Measurements from ENCODE around the gene HSPB2. TPM values are rescaled to one million over a fixed set of nuclear protein-coding genes. Genes with fewer than 3 reads are reported as not detected.

The HSPB2 gene
- total RNA-seq, 1 experiment from 2014 or later: 0.33 TPM

DNA sequence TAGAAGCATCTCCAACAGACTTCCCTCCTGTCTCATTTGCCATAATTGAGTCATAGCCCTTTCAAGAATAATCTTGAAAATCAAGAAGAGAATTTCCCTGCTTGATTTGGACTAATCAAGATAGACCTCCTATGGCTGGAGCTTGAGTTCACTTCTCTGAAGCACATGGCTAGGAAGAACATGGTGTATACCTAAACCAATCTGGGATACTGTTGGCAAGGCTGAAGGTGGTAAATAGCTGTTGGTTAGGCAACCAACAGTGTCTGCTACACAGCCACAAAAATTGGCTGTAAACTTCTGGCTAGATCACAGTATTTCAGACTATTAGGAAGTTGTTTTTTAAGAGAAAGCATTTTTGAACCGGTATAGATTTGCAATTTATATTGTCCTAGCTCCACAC is 5.9 kb upstream of the HSPB2 start:
- ChIA-PET POLR2A (no interaction called here), CTCF (no interaction called here)
- ATAC-seq: no peak
- DNase-seq (ENCODE audit: low spot score): no peak
- Mint-ChIP-seq H3K4me3 (no peak overlapping the region), H3K9me3 (peaks cover 6% of the 10 kb centered on the region), H3K27ac (no peak overlapping the region), H3K4me1 (peaks cover 20% of the 10 kb centered on the region), H3K36me3 (no peaks in the 10 kb centered on the region), H3K27me3 (ENCODE audit: low read depth) (no peaks in the 10 kb centered on the region; the same call in 1 of the 2 replicates)
- TF ChIP-seq GRHL2 (CRISPR knock-in tag; IDR thresholded peaks at IDR 0.05; ENCODE audit: insufficient replicate concordance, severe bottlenecking) (no peak), ZNF423 (CRISPR knock-in tag; IDR thresholded peaks at IDR 0.05) (no peak), SMAD4 (CRISPR knock-in tag; IDR thresholded peaks at IDR 0.05) (no peak), ELF4 (CRISPR knock-in tag; IDR thresholded peaks at IDR 0.05; ENCODE audit: low read depth) (no peak), ZBTB21 (CRISPR knock-in tag; IDR thresholded peaks at IDR 0.05; ENCODE audit: borderline replicate concordance) (no peak), ATF1 (CRISPR knock-in tag; IDR thresholded peaks at IDR 0.05) (no peak), CBFB (CRISPR knock-in tag; IDR thresholded peaks at IDR 0.05; ENCODE audit: low read depth) (no peak), NFYB (CRISPR knock-in tag; conservative IDR thresholded peaks at IDR 0.05; ENCODE audit: low read depth) (no peak), ZNF263 (CRISPR knock-in tag; IDR thresholded peaks at IDR 0.05; ENCODE audit: low read depth) (no peak)
- TF ChIP-seq, protein P1, sequence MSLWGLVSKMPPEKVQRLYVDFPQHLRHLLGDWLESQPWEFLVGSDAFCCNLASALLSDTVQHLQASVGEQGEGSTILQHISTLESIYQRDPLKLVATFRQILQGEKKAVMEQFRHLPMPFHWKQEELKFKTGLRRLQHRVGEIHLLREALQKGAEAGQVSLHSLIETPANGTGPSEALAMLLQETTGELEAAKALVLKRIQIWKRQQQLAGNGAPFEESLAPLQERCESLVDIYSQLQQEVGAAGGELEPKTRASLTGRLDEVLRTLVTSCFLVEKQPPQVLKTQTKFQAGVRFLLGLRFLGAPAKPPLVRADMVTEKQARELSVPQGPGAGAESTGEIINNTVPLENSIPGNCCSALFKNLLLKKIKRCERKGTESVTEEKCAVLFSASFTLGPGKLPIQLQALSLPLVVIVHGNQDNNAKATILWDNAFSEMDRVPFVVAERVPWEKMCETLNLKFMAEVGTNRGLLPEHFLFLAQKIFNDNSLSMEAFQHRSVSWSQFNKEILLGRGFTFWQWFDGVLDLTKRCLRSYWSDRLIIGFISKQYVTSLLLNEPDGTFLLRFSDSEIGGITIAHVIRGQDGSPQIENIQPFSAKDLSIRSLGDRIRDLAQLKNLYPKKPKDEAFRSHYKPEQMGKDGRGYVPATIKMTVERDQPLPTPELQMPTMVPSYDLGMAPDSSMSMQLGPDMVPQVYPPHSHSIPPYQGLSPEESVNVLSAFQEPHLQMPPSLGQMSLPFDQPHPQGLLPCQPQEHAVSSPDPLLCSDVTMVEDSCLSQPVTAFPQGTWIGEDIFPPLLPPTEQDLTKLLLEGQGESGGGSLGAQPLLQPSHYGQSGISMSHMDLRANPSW (CRISPR knock-in tag; conservative IDR thresholded peaks at IDR 0.05; ENCODE audit: low read depth): no peak
- TF ChIP-seq, protein P2, sequence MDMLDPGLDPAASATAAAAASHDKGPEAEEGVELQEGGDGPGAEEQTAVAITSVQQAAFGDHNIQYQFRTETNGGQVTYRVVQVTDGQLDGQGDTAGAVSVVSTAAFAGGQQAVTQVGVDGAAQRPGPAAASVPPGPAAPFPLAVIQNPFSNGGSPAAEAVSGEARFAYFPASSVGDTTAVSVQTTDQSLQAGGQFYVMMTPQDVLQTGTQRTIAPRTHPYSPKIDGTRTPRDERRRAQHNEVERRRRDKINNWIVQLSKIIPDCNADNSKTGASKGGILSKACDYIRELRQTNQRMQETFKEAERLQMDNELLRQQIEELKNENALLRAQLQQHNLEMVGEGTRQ (CRISPR knock-in tag; IDR thresholded peaks at IDR 0.05): no peak
- TF ChIP-seq, protein P3, sequence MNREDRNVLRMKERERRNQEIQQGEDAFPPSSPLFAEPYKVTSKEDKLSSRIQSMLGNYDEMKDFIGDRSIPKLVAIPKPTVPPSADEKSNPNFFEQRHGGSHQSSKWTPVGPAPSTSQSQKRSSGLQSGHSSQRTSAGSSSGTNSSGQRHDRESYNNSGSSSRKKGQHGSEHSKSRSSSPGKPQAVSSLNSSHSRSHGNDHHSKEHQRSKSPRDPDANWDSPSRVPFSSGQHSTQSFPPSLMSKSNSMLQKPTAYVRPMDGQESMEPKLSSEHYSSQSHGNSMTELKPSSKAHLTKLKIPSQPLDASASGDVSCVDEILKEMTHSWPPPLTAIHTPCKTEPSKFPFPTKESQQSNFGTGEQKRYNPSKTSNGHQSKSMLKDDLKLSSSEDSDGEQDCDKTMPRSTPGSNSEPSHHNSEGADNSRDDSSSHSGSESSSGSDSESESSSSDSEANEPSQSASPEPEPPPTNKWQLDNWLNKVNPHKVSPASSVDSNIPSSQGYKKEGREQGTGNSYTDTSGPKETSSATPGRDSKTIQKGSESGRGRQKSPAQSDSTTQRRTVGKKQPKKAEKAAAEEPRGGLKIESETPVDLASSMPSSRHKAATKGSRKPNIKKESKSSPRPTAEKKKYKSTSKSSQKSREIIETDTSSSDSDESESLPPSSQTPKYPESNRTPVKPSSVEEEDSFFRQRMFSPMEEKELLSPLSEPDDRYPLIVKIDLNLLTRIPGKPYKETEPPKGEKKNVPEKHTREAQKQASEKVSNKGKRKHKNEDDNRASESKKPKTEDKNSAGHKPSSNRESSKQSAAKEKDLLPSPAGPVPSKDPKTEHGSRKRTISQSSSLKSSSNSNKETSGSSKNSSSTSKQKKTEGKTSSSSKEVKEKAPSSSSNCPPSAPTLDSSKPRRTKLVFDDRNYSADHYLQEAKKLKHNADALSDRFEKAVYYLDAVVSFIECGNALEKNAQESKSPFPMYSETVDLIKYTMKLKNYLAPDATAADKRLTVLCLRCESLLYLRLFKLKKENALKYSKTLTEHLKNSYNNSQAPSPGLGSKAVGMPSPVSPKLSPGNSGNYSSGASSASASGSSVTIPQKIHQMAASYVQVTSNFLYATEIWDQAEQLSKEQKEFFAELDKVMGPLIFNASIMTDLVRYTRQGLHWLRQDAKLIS (CRISPR knock-in tag; IDR thresholded peaks at IDR 0.05; ENCODE audit: borderline replicate concordance): no peak
- TF ChIP-seq, protein P4, sequence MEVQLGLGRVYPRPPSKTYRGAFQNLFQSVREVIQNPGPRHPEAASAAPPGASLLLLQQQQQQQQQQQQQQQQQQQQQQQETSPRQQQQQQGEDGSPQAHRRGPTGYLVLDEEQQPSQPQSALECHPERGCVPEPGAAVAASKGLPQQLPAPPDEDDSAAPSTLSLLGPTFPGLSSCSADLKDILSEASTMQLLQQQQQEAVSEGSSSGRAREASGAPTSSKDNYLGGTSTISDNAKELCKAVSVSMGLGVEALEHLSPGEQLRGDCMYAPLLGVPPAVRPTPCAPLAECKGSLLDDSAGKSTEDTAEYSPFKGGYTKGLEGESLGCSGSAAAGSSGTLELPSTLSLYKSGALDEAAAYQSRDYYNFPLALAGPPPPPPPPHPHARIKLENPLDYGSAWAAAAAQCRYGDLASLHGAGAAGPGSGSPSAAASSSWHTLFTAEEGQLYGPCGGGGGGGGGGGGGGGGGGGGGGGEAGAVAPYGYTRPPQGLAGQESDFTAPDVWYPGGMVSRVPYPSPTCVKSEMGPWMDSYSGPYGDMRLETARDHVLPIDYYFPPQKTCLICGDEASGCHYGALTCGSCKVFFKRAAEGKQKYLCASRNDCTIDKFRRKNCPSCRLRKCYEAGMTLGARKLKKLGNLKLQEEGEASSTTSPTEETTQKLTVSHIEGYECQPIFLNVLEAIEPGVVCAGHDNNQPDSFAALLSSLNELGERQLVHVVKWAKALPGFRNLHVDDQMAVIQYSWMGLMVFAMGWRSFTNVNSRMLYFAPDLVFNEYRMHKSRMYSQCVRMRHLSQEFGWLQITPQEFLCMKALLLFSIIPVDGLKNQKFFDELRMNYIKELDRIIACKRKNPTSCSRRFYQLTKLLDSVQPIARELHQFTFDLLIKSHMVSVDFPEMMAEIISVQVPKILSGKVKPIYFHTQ (CRISPR knock-in tag; IDR thresholded peaks at IDR 0.05): no peak

DNA sequence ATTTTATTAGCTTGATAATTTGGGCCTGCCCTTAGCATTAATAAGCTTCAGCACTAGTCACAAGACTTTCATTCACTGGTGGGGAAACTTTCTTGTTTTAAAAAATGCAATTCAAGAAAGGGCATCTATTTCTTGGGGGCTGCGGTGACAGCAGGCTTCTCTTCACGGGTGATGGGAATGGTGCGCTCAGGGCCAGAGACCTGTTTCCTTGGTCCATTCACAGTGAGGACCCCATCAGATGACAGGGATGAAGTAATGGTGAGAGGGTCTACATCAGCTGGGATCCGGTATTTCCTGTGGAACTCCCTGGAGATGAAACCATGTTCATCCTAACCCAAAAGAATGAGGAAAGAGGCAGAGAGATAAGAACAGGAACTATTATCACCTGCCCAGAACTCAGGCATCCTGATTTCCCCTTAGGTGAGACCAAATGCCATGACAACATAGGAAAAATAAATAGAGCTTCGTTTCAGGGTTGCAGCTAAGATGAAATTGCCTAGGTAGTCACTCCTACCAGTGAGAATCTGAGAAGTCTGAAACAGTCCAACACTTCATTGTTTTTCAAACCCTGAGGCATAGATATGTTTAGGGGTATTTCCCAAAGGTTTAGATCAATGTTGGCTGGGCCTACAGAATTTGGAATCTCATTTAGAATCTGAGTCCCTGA is 3.8 kb upstream of the HSPB2 start:
- ChIA-PET POLR2A (no interaction called here), CTCF (no interaction called here)
- Mint-ChIP-seq H3K36me3 (no peaks in the 10 kb centered on the region), H3K4me1 (peaks cover 33% of the 10 kb centered on the region), H3K27ac (no peak overlapping the region), H3K4me3 (no peak overlapping the region), H3K9me3 (peaks cover 6% of the 10 kb centered on the region), H3K27me3 (ENCODE audit: low read depth) (no peaks in the 10 kb centered on the region; the same call in 1 of the 2 replicates)
- ATAC-seq (no peak), DNase-seq (ENCODE audit: low spot score) (no peak)
- TF ChIP-seq, protein P3 (CRISPR knock-in tag; IDR thresholded peaks at IDR 0.05; ENCODE audit: borderline replicate concordance): no peak
- TF ChIP-seq ZNF396 (CRISPR knock-in tag; IDR thresholded peaks at IDR 0.05; ENCODE audit: borderline replicate concordance): no peak
- TF ChIP-seq TP53 (CRISPR knock-in tag; IDR thresholded peaks at IDR 0.05): no peak
- TF ChIP-seq, protein P5, sequence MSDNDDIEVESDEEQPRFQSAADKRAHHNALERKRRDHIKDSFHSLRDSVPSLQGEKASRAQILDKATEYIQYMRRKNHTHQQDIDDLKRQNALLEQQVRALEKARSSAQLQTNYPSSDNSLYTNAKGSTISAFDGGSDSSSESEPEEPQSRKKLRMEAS (CRISPR knock-in tag; IDR thresholded peaks at IDR 0.05): no peak
- TF ChIP-seq, protein P6, sequence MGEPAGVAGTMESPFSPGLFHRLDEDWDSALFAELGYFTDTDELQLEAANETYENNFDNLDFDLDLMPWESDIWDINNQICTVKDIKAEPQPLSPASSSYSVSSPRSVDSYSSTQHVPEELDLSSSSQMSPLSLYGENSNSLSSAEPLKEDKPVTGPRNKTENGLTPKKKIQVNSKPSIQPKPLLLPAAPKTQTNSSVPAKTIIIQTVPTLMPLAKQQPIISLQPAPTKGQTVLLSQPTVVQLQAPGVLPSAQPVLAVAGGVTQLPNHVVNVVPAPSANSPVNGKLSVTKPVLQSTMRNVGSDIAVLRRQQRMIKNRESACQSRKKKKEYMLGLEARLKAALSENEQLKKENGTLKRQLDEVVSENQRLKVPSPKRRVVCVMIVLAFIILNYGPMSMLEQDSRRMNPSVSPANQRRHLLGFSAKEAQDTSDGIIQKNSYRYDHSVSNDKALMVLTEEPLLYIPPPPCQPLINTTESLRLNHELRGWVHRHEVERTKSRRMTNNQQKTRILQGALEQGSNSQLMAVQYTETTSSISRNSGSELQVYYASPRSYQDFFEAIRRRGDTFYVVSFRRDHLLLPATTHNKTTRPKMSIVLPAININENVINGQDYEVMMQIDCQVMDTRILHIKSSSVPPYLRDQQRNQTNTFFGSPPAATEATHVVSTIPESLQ (CRISPR knock-in tag; IDR thresholded peaks at IDR 0.05): no peak
- no peak for TF ChIP-seq SOX15 (CRISPR knock-in tag; IDR thresholded peaks at IDR 0.05)

Data from WTC11 (cell line).